A549 (cell line): ENCODE data around the gene LEO1. TPM values are rescaled to one million over a fixed set of nuclear protein-coding genes. Genes with fewer than 3 reads are reported as not detected.

ENCODE experiments used
- ATAC-seq, 2 experiments: fragments of 200-7000 bp in 1 of 2; fragments of >200 bp in 1 of 2; cut with Nextera tagmentation in 1 of 2; cut with Tn5 transposase in 1 of 2; 3 replicates each; pipeline versions ENCODE4 v1.8.0 to v1.9.1; 2018 to 2020; ENCODE audit warnings: mild to moderate bottlenecking in 1 of 2, moderate library complexity in 1 of 2
- CTCF ChIA-PET: fragments of 300-600 bp; sonication (Branson Sonifier 250); formaldehyde crosslinking; extraction: SDS; loops from one replicate; lab custom pipeline; 2021; ENCODE audit warnings: antibody characterized with exemption, inconsistent platforms; lab: Yijun Ruan, JAX
- POLR2A ChIA-PET: fragments of 350-600 bp; formaldehyde crosslinking; extraction: SDS; loops from one replicate; lab custom pipeline; 2021; ENCODE audit warnings: antibody characterized with exemption, inconsistent platforms; lab: Yijun Ruan, JAX
- DNase-seq, 2 experiments: peaks; one replicate each; pipeline versions ENCODE4 v3.0.0 to v3.0.0-alpha.2; 2011 to 2016; ENCODE audit warnings: low read depth in 1 of 2, low spot score in 1 of 2
- FAIRE-seq: peaks from 2 replicates; lab custom pipeline; 2011; peaks lifted over from hg19 to GRCh38; lab: Jason Lieb, UNC
- H3K27ac ChIP-seq, 2 experiments: fragments of >200 bp; sonication (Bioruptor Twin); formaldehyde crosslinking; 3 replicates each; pipeline ENCODE4 v1.5.1; 2016 to 2017
- H3K4me1 ChIP-seq: fragments of >200 bp; sonication (Bioruptor Twin); formaldehyde crosslinking; 3 replicates; pipeline ENCODE4 v1.6.1; 2016
- H3K4me2 ChIP-seq: fragments of >200 bp; sonication (Bioruptor Twin); formaldehyde crosslinking; 3 replicates; pipeline ENCODE4 v1.6.1; 2016
- H3K4me3 ChIP-seq: fragments of >200 bp; sonication (Bioruptor Twin); formaldehyde crosslinking; 3 replicates; pipeline ENCODE4 v1.5.1; 2016
- H3K9me3 ChIP-seq: fragments of >200 bp; sonication (Bioruptor Twin); formaldehyde crosslinking; 3 replicates; pipeline ENCODE4 v1.6.1; 2016
- CBX2 ChIP-seq: fragments of 200-600 bp; sonication (generic); IDR thresholded peaks from 2 replicates; pipeline ENCODE4 v1.6.1; 2016; ENCODE audit warnings: low read depth, mild to moderate bottlenecking, borderline replicate concordance
- CHD4 ChIP-seq: fragments of 200-600 bp; sonication (generic); IDR thresholded peaks from 2 replicates; pipeline ENCODE4 v1.6.1; 2016; ENCODE audit warnings: antibody characterized with exemption, mild to moderate bottlenecking, borderline replicate concordance
- CTCF ChIP-seq: fragments of >200 bp; sonication (Bioruptor Twin); formaldehyde crosslinking; IDR thresholded peaks from 3 replicates; pipeline ENCODE4 v1.5.1; 2016
- EHMT2 ChIP-seq: fragments of 200-600 bp; sonication (generic); IDR thresholded peaks from 2 replicates; pipeline ENCODE4 v1.6.1; 2016; ENCODE audit warnings: antibody characterized with exemption, low read depth, mild to moderate bottlenecking, moderate library complexity
- ESRRA ChIP-seq: fragments of 150-350 bp; IDR thresholded peaks from 2 replicates; pipeline ENCODE4 v1.6.1; 2014; ENCODE audit warnings: mild to moderate bottlenecking, low read length, borderline replicate concordance
- FOSB ChIP-seq: fragments of 250-450 bp; sonication (Bioruptor Pico); IDR thresholded peaks from 2 replicates; pipeline ENCODE4 v1.5.0; 2020; ENCODE audit warnings: mild to moderate bottlenecking, moderate library complexity
- GATA3 ChIP-seq: IDR thresholded peaks from 2 replicates; pipeline ENCODE4 v1.6.1; 2012; ENCODE audit warnings: borderline replicate concordance
- HMGXB4 ChIP-seq: fragments of 250-450 bp; sonication (Bioruptor Pico); IDR thresholded peaks from 2 replicates; pipeline ENCODE4 v1.5.0; 2021; ENCODE audit warnings: mild to moderate bottlenecking, moderate library complexity, borderline replicate concordance
- HOXA7 ChIP-seq: fragments of 250-450 bp; sonication (Bioruptor Pico); IDR thresholded peaks from 2 replicates; pipeline ENCODE4 v1.5.0; 2020; ENCODE audit warnings: mild to moderate bottlenecking, moderate library complexity
- HOXB13 ChIP-seq: fragments of 250-450 bp; sonication (Bioruptor Pico); IDR thresholded peaks from 2 replicates; pipeline ENCODE4 v1.5.0; 2020; ENCODE audit warnings: low read depth, mild to moderate bottlenecking, moderate library complexity
- JUN ChIP-seq, 2 experiments: fragments of >200 bp; sonication (Bioruptor Twin); formaldehyde crosslinking; IDR thresholded peaks; 2 replicates in 1 of 2; 3 replicates in 1 of 2; pipeline ENCODE4 v1.6.1; 2016 to 2017
- JUNB ChIP-seq: fragments of >200 bp; sonication (Bioruptor Twin); formaldehyde crosslinking; IDR thresholded peaks from 2 replicates; pipeline ENCODE4 v1.6.1; 2016
- NR3C1 ChIP-seq: fragments of >200 bp; sonication (Bioruptor Twin); formaldehyde crosslinking; IDR thresholded peaks from 3 replicates; pipeline ENCODE4 v1.6.1; 2017
- PHF8 ChIP-seq: fragments of 200-600 bp; sonication (generic); IDR thresholded peaks from 2 replicates; pipeline ENCODE4 v1.6.1; 2016; ENCODE audit warnings: low read depth, mild to moderate bottlenecking, antibody characterized with exemption, moderate library complexity, borderline replicate concordance
- POLR2A ChIP-seq: IDR thresholded peaks from 2 replicates; pipeline ENCODE4 v1.6.1; 2012; ENCODE audit warnings: mild to moderate bottlenecking, low read length
- RARB ChIP-seq: fragments of 250-450 bp; sonication (Bioruptor Pico); IDR thresholded peaks from 2 replicates; pipeline ENCODE4 v1.8.0; 2021; ENCODE audit warnings: mild to moderate bottlenecking, moderate library complexity
- RCOR1 ChIP-seq: fragments of 150-350 bp; IDR thresholded peaks from 2 replicates; pipeline ENCODE4 v1.6.1; 2014; ENCODE audit warnings: antibody characterized with exemption, low read length, low read depth
- RFX5 ChIP-seq: fragments of 450-650 bp; IDR thresholded peaks from 2 replicates; pipeline ENCODE4 v1.7.1; 2014; ENCODE audit warnings: antibody characterized with exemption, mild to moderate bottlenecking, moderate library complexity
- ZC3H11A ChIP-seq: fragments of 450-650 bp; IDR thresholded peaks from 2 replicates; pipeline ENCODE4 v1.6.1; 2014; ENCODE audit warnings: antibody characterized with exemption, mild to moderate bottlenecking
- WGBS: methylation state at CpG from one replicate; pipeline ENCODE4 v1.1.6; 2017; ENCODE audit errors: missing lambda C conversion rate; 5-methylcytosine and 5-hydroxymethylcytosine counted together
- polyA plus RNA-seq, 4 experiments: library from polyadenylated mRNA; depleted of rRNA in 3 of 4; stranded (reverse); fragments of >200 nt; fragmentation: RNase III in 1 of 4; extraction: RNeasy Plus Mini Kit Qiagen cat#74134 plus additional on column Dnase treatment in 1 of 4; gene quantifications; 2 replicates in 3 of 4; 3 replicates in 1 of 4; pipeline ENCODE4 v1.2.3, GENCODE V29; 2011 to 2017
- TF ChIP-seq, protein P1 (sequence below): fragments of 150-350 bp; IDR thresholded peaks from 2 replicates; pipeline ENCODE4 v1.6.1; 2014; ENCODE audit warnings: low read depth, mild to moderate bottlenecking, low read length

LEO1 gene
- polyA plus RNA-seq, 2 of the 4 experiments (the other 2 are of a cell fraction), result 22.3 to 60.3 TPM

DNA sequence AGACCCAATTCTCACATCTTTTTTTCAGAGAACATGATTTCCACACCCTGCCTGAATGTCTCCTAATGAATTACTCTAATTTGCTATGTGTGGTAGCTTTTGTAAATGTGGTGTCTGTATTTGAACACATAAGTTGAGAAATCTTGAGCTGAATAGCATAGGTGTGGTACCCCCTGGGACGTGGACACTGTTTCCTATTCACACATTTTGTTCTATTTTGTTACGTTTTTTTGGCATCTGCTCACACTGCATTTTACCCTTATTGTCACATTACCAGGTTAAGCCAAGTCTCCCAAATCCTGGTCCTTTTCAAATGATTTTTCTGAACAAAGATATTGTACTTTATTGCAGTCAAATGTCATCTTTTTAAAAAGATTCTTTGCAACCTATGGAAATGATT is 40.6 kb upstream of the LEO1 start:
- no peak for TF ChIP-seq NR3C1
- no peak for TF ChIP-seq HOXA7 (CRISPR knock-in tag)
- TF ChIP-seq FOSB (CRISPR knock-in tag), result no peak
- TF ChIP-seq, protein P1, sequence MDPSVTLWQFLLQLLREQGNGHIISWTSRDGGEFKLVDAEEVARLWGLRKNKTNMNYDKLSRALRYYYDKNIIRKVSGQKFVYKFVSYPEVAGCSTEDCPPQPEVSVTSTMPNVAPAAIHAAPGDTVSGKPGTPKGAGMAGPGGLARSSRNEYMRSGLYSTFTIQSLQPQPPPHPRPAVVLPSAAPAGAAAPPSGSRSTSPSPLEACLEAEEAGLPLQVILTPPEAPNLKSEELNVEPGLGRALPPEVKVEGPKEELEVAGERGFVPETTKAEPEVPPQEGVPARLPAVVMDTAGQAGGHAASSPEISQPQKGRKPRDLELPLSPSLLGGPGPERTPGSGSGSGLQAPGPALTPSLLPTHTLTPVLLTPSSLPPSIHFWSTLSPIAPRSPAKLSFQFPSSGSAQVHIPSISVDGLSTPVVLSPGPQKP, result no peak
- no peak for TF ChIP-seq PHF8
- TF ChIP-seq RFX5, result no peak
- TF ChIP-seq CHD4, result no peak
- no peak for TF ChIP-seq JUNB
- no peak for TF ChIP-seq HMGXB4 (CRISPR knock-in tag)
- TF ChIP-seq POLR2A, result no peak
- WGBS, result 61% methylated on average over 2 of the region's 2 CpGs
- POLR2A ChIA-PET, result interaction anchor here (1.8 kb wide), 1 partner anchor 8 kb away, joined by 9 read pairs; no protein-coding TSS in a partner anchor
- Histone ChIP-seq H3K27ac (peak overlapping the region; percentile 54 to 77; a peak in 4 of 6 replicates), H3K9me3 (no peaks in the 10 kb centered on the region), H3K4me1 (peaks cover 45% of the 10 kb centered on the region), H3K4me3 (no peak overlapping the region), H3K4me2 (peak overlapping the region; percentile 55; the same call in 1 of the 3 replicates)
- no peak for FAIRE-seq
- no peak for ATAC-seq
- CTCF ChIA-PET, result interaction anchor here (0.9 to 1.0 kb wide), 2 partner anchors 67 to 215 kb away, joined by 3 read pairs; no protein-coding TSS in a partner anchor
- DNase-seq, result no peak

DNA sequence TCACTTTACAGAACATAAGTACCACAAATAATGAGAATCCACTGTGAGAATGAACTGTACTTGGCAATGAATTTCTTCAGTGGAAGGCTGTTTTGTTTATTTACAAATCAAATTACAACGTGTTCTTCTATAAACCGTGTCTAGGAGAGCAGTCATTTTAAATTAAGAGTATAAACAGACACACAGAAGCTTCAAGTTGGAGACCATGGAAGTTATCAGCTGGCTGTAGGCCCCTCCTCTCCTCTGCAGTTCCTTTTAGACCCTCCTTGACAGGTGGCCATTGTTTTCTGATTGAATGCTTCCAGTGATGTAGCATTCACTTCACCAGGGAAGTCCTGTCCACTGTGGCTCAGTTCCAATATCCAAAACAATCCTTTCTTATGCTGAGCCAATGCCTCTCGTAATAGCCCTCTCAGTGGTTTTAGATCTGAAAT is 40.1 kb upstream of the LEO1 start:
- FAIRE-seq (no peak), DNase-seq (no peak), ATAC-seq (peak in 1 of 2 experiments; percentile 33; a peak in 3 of 6 replicates)
- H3K27ac ChIP-seq, result peak overlapping the region; percentile 54 to 77; a peak in 4 of 6 replicates
- ChIA-PET POLR2A (interaction anchor here (1.8 kb wide), 1 partner anchor 8 kb away, joined by 9 read pairs; no protein-coding TSS in a partner anchor), CTCF (interaction anchor here (0.9 to 1.2 kb wide), 3 partner anchors 40 to 216 kb away, joined by 3 read pairs; partner anchors contain the start of gene LEO1)
- no peaks in the 10 kb centered on the region for H3K9me3 ChIP-seq
- H3K4me1 ChIP-seq, result peaks cover 49% of the 10 kb centered on the region
- TF ChIP-seq RARB (CRISPR knock-in tag) (no peak), JUNB (no peak), JUN (IDR thresholded peaks at IDR 0.05) (no peak), ESRRA (no peak), CBX2 (no peak), RCOR1 (no peak), ZC3H11A (no peak), EHMT2 (no peak), CTCF (no peak), HOXA7 (CRISPR knock-in tag) (no peak), GATA3 (no peak), HOXB13 (CRISPR knock-in tag) (no peak)
- TF ChIP-seq, protein P1, result no peak
- peak overlapping the region; percentile 55; the same call in 2 of the 3 replicates for H3K4me2 ChIP-seq
- no peak overlapping the region for H3K4me3 ChIP-seq
- WGBS, result 46% methylated on average over 3 of the region's 3 CpGs
